Astrocyte (in vitro differentiated cells and primary cell): Measurements from ENCODE around the gene VAC14. TPM values are rescaled to one million over a fixed set of nuclear protein-coding genes. Genes with fewer than 3 reads are reported as not detected.

Source experiments
- DNase-seq: peaks from one replicate; pipeline ENCODE4 v3.0.0-alpha.2; 2010; ENCODE audit warnings: low read depth
- FAIRE-seq: peaks from 2 replicates; lab custom pipeline; 2011; peaks lifted over from hg19 to GRCh38; lab: Jason Lieb, UNC
- H2AFZ ChIP-seq: 2 replicates; pipeline ENCODE4 v1.6.0; 2012; ENCODE audit warnings: low read depth, low read length, inconsistent platforms
- H3K27ac ChIP-seq: 2 replicates; pipeline ENCODE4 v1.5.1; 2011; ENCODE audit warnings: low read depth, low read length, inconsistent platforms
- H3K27me3 ChIP-seq: 2 replicates; pipeline ENCODE4 v1.6.0; 2011; ENCODE audit warnings: low read length, inconsistent platforms; ENCODE audit not compliant: insufficient read depth
- H3K36me3 ChIP-seq: 2 replicates; pipeline ENCODE4 v1.5.1; 2011; ENCODE audit warnings: low read length, inconsistent platforms; ENCODE audit not compliant: insufficient read depth
- H3K4me1 ChIP-seq: 2 replicates; pipeline ENCODE4 v1.5.1; 2011; ENCODE audit warnings: low read length, inconsistent platforms; ENCODE audit not compliant: insufficient read depth
- H3K4me2 ChIP-seq: 2 replicates; pipeline ENCODE4 v1.6.0; 2012; ENCODE audit warnings: low read length, inconsistent platforms
- H3K4me3 ChIP-seq: 2 replicates; pipeline ENCODE4 v1.5.1; 2011; ENCODE audit warnings: low read depth, mild to moderate bottlenecking, low read length, inconsistent platforms; ENCODE audit not compliant: insufficient read depth
- H3K79me2 ChIP-seq: 2 replicates; pipeline ENCODE4 v1.6.0; 2012; ENCODE audit warnings: mild to moderate bottlenecking, low read length, inconsistent platforms; ENCODE audit not compliant: insufficient read depth
- H3K9ac ChIP-seq: 2 replicates; pipeline ENCODE4 v1.6.0; 2012; ENCODE audit warnings: mild to moderate bottlenecking, low read length, inconsistent platforms
- H3K9me3 ChIP-seq: 2 replicates; pipeline ENCODE4 v1.5.1; 2012; ENCODE audit warnings: low read depth, mild to moderate bottlenecking, low read length, inconsistent platforms; ENCODE audit not compliant: insufficient read depth
- H4K20me1 ChIP-seq: 2 replicates; pipeline ENCODE4 v1.6.0; 2012; ENCODE audit warnings: low read length, inconsistent platforms; ENCODE audit not compliant: insufficient read depth
- H3K27ac Mint-ChIP-seq: one replicate; pipeline ENCODE4 v1.8.0; 2021; ENCODE audit warnings: mild to moderate bottlenecking, mixed read lengths; ENCODE audit not compliant: unreplicated experiment
- H3K27me3 Mint-ChIP-seq: one replicate; pipeline ENCODE4 v1.8.0; 2021; ENCODE audit warnings: low read depth, mixed read lengths; ENCODE audit not compliant: unreplicated experiment
- H3K36me3 Mint-ChIP-seq: one replicate; pipeline ENCODE4 v1.8.0; 2021; ENCODE audit warnings: low read depth, mixed read lengths; ENCODE audit not compliant: unreplicated experiment
- H3K4me1 Mint-ChIP-seq: one replicate; pipeline ENCODE4 v1.8.0; 2021; ENCODE audit warnings: low read depth, mixed read lengths; ENCODE audit not compliant: unreplicated experiment
- H3K4me3 Mint-ChIP-seq: one replicate; pipeline ENCODE4 v1.8.0; 2021; ENCODE audit warnings: mild to moderate bottlenecking, moderate library complexity, mixed read lengths; ENCODE audit not compliant: unreplicated experiment
- H3K9me3 Mint-ChIP-seq: one replicate; pipeline ENCODE4 v1.8.0; 2021; ENCODE audit warnings: mild to moderate bottlenecking, mixed read lengths; ENCODE audit not compliant: unreplicated experiment
- CTCF ChIP-seq: IDR thresholded peaks from 2 replicates; pipeline ENCODE4 v1.5.1; 2011; ENCODE audit warnings: low read depth, mild to moderate bottlenecking, inconsistent platforms, low read length, moderate library complexity; ENCODE audit not compliant: insufficient read depth
- EZH2 ChIP-seq: IDR thresholded peaks from 2 replicates; pipeline ENCODE4 v1.6.1; 2012; ENCODE audit warnings: mild to moderate bottlenecking, low read length, inconsistent platforms; ENCODE audit not compliant: insufficient read depth
- total RNA-seq: library from RNA; stranded (reverse); gene quantifications from 2 replicates; pipeline ENCODE4 v1.2.1, GENCODE V29; 2021

VAC14 gene
- total RNA-seq, 1 donor from 2014 or later = 27.8 TPM

- Mint-ChIP-seq H3K36me3 (peaks cover 6% of the 10 kb centered on the region), H3K9me3 (no peaks in the 10 kb centered on the region), H3K27ac (no peak overlapping the region), H3K4me1 (peaks cover 37% of the 10 kb centered on the region), H3K4me3 (no peak overlapping the region), H3K27me3 (no peaks in the 10 kb centered on the region)
- FAIRE-seq (no peak), DNase-seq (no peak)
- Histone ChIP-seq H3K27me3 (no peaks in the 10 kb centered on the region), H3K4me2 (no peak overlapping the region), H3K79me2 (no peaks in the 10 kb centered on the region), H2AFZ (no peak overlapping the region), H3K36me3 (no peaks in the 10 kb centered on the region), H3K27ac (no peak overlapping the region), H3K4me1 (peaks cover 35% of the 10 kb centered on the region), H3K4me3 (no peak overlapping the region), H3K9ac (no peak overlapping the region), H3K9me3 (no peaks in the 10 kb centered on the region), H4K20me1 (no peaks in the 10 kb centered on the region)
- no peak for TF ChIP-seq EZH2
- TF ChIP-seq CTCF = no peak
Measured at GRCh38 chr16:70711211-70712031, 89.5 kb downstream of the VAC14 start.

GRCh38 chr16:70710422-70711210 is 90.3 kb downstream of the VAC14 start:
- H3K9me3 ChIP-seq = no peaks in the 10 kb centered on the region
- H3K4me3 Mint-ChIP-seq = no peak overlapping the region
- TF ChIP-seq EZH2 (no peak), CTCF (no peak)
- H3K79me2 ChIP-seq = no peaks in the 10 kb centered on the region
- H3K36me3 ChIP-seq = no peaks in the 10 kb centered on the region
- H2AFZ ChIP-seq = no peak overlapping the region
- H3K36me3 Mint-ChIP-seq = peaks cover 3% of the 10 kb centered on the region
- H3K27me3 Mint-ChIP-seq = no peaks in the 10 kb centered on the region
- no peaks in the 10 kb centered on the region for H3K27me3 ChIP-seq
- no peaks in the 10 kb centered on the region for H4K20me1 ChIP-seq
- no peak overlapping the region for H3K4me3 ChIP-seq
- H3K4me1 ChIP-seq = peaks cover 27% of the 10 kb centered on the region
- DNase-seq (no peak), FAIRE-seq (no peak)
- no peak overlapping the region for H3K27ac ChIP-seq
- H3K9me3 Mint-ChIP-seq = no peaks in the 10 kb centered on the region
- no peak overlapping the region for H3K9ac ChIP-seq
- no peak overlapping the region for H3K4me2 ChIP-seq
- H3K27ac Mint-ChIP-seq = no peak overlapping the region
- peaks cover 35% of the 10 kb centered on the region for H3K4me1 Mint-ChIP-seq
